ENCODE data around the gene HNF1B. TPM values are rescaled to one million over a fixed set of nuclear protein-coding genes. Genes with fewer than 3 reads are reported as not detected.

Gene HNF1B
- polyA plus RNA-seq, 3 donors from 2014 or later, result not detected

DNA sequence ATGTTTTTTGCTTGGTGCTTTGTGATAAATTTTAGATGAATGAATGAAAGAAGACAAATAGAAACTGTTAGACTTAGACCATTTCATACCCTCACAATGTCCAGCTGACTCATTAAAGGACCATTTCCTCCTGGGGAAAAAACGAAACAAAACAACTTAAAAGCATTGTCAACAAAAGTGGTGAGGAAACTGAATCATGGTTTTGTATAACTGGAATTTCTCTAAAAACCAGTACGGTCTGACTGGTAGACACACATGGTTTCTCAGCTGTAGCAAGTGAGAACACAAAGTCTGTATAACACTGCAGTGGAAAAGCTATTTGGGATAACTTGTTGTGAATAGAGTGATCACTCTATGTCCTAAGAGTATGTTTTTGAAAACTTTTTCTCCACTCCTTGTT lies 96.3 kb downstream of the HNF1B start:
- Mint-ChIP-seq H3K27ac (no peak overlapping the region), H3K9me3 (peaks cover 0 to 2% (median 0%) of the 10 kb centered on the region in 6 donors), H3K36me3 (no peaks in the 10 kb centered on the region), H3K4me3 (no peak overlapping the region), H3K4me1 (peaks cover 4 to 5% of the 10 kb centered on the region in 2 donors), H3K27me3 (ENCODE audit: low read depth in 3 of 3) (peaks cover 5 to 31% (median 17%) of the 10 kb centered on the region in 3 donors)
- DNase-seq, result no peak

GRCh38 chr17:37647856-37648255 lies 97.0 kb downstream of the HNF1B start:
- Mint-ChIP-seq H3K27me3 (ENCODE audit: low read depth in 3 of 3) (peaks cover 5 to 30% (median 17%) of the 10 kb centered on the region in 3 donors), H3K4me1 (peaks cover 11 to 12% of the 10 kb centered on the region in 2 donors), H3K9me3 (peaks cover 0 to 2% (median 0%) of the 10 kb centered on the region in 6 donors), H3K36me3 (no peaks in the 10 kb centered on the region), H3K4me3 (no peak overlapping the region), H3K27ac (no peak overlapping the region)
- DNase-seq, result no peak

DNA sequence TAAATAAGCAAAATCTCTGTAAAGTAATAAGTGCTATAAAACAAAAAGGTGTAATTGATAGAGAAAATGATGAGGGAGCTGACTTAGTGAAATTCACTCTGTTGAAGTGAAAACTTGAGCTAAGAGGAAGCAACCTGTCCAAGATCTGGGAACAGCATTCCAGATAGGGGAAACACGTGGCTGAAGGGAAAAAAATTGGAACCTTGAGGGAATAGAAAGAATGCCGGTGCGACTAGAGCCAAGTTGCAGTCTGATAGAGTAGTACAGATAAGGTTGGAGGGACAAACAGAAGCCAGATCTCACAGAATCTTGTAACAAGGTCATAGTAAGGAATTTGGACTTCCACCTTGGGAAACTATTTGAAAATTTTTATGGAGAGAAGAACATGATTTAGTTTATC lies 101.0 kb downstream of the HNF1B start:
- H3K4me1 Mint-ChIP-seq, result peaks cover 34 to 41% of the 10 kb centered on the region in 2 donors
- H3K36me3 Mint-ChIP-seq, result peaks cover 10 to 12% (median 11%) of the 10 kb centered on the region in 3 donors
- H3K27me3 Mint-ChIP-seq (ENCODE audit: low read depth in 3 of 3), result peaks cover 2 to 13% (median 12%) of the 10 kb centered on the region in 3 donors
- H3K9me3 Mint-ChIP-seq, result no peaks in the 10 kb centered on the region
- H3K27ac Mint-ChIP-seq, result peak overlapping the region in 5 of 6 donors; percentile 51 to 94 (median 93)
- H3K4me3 Mint-ChIP-seq, result peak overlapping the region; percentile 93 to 97 (median 96)
- DNase-seq, result no peak

- Mint-ChIP-seq H3K36me3 (peaks cover 10 to 14% (median 14%) of the 10 kb centered on the region in 3 donors), H3K27me3 (ENCODE audit: low read depth in 3 of 3) (peaks cover 0 to 13% (median 7%) of the 10 kb centered on the region in 3 donors), H3K9me3 (no peaks in the 10 kb centered on the region), H3K4me3 (peak within 1 kb of the TSS; percentile 93 to 97 (median 96)), H3K27ac (peak within 1 kb of the TSS; percentile 83 to 94 (median 93)), H3K4me1 (peaks cover 34 to 47% of the 10 kb centered on the region in 2 donors)
- peak; percentile 85 to 87 (median 86) for DNase-seq
These were observed 101.6 kb downstream of the HNF1B start, which contains the start of gene DDX52 for GRCh38 chr17:37643118-37643766. Gene DDX52, minus strand, starts transcription at chr17:37643446. Its CDS starts 26 bp downstream, at chr17:37643420.

DNA sequence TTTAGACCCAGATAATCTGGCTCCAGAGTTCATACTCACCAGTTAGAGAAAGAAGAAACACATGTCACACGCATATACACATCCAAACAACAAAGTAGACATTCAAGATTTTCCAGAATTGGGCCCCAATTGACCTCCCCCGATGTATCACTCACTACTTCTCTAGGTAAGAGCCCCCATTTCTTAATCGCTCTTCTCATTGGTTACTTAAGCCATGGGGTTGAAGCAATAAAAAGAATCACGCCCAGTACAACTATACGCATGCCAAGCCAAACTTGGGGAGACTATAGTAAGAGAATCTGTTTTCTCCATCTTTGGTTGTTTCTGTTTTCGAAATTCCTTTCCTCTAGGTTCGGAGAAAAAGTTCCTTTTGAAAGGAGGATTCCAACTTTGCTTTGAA lies 102.2 kb downstream of the HNF1B start:
- Mint-ChIP-seq H3K4me3 (peak overlapping the region; percentile 93 to 97 (median 96)), H3K4me1 (peaks cover 35 to 50% of the 10 kb centered on the region in 2 donors), H3K27ac (peak overlapping the region; percentile 83 to 94 (median 93)), H3K27me3 (ENCODE audit: low read depth in 3 of 3) (peaks cover 0 to 13% (median 5%) of the 10 kb centered on the region in 3 donors), H3K9me3 (no peaks in the 10 kb centered on the region), H3K36me3 (peaks cover 10 to 17% (median 16%) of the 10 kb centered on the region in 3 donors)
- no peak for DNase-seq

DNA sequence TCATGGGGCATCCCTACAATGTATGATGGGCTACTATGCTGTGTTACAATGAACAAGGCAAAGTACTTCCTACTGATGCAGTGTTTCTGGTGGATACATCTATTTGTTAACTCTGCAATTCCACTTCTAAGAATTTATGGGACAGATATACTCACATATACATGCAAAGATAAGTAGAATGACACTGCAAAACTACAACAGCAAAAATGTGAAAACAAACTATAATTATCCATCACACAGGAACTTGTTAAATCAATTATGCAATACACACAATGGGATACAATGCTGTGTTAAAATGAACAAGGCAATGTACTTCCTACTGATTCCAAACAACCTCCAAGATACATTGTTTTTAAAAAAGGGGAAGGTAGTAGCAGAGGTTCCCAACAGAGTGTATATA lies 104.8 kb downstream of the HNF1B start:
- Mint-ChIP-seq H3K4me1 (peaks cover 35 to 56% of the 10 kb centered on the region in 2 donors), H3K4me3 (no peak overlapping the region), H3K27ac (no peak overlapping the region)

DNA sequence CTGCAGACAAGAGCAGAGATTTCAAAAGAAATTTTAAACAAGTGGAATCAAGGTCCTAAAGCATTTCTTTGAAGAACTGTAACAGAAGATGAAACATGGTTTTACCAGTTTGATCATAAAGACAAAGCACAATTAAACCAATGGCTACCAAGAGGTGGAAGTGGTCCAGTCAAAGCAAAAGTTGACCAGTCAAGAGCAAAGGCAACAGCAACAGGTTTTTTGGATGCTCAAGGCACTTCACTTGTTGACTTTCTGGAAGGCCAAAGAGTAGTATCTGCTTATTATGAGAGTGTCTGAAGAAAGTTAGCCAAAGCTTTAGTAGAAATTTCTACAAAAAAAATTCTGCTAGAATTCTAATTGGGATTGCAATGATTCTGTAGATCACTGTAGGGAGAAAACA lies 106.9 kb downstream of the HNF1B start:
- Mint-ChIP-seq H3K9me3 (no peaks in the 10 kb centered on the region), H3K4me1 (peaks cover 25 to 46% of the 10 kb centered on the region in 2 donors), H3K36me3 (peaks cover 13 to 31% (median 27%) of the 10 kb centered on the region in 3 donors), H3K4me3 (no peak overlapping the region), H3K27me3 (ENCODE audit: low read depth in 3 of 3) (no peaks in the 10 kb centered on the region), H3K27ac (no peak overlapping the region)
- DNase-seq, result no peak

More for the DNA sequence above, 104.8 kb downstream of the HNF1B start:
- DNase-seq, result no peak
- Mint-ChIP-seq H3K9me3 (no peaks in the 10 kb centered on the region), H3K27me3 (ENCODE audit: low read depth in 3 of 3) (peaks cover 0 to 8% (median 3%) of the 10 kb centered on the region in 3 donors), H3K36me3 (peaks cover 13 to 27% (median 27%) of the 10 kb centered on the region in 3 donors)

Other genes starting within 250 kb of the HNF1B start
- 100 to 1,000 TPM in 1 of 3 donors, 10 to 100 TPM in 2; 32.8 to 118 (median 58.7) TPM for gene SYNRG, start 135.6 kb downstream of the HNF1B start, polyA plus RNA-seq
- gene DDX52, start 101.6 kb downstream of the HNF1B start, polyA plus RNA-seq, result 10 to 100 TPM in 1 of 3 donors, 1 to 10 TPM in 2; 7.9 to 19.3 (median 9.3) TPM
- not detected for gene TBC1D3K, start 179.4 kb upstream of the HNF1B start, polyA plus RNA-seq
- gene TBC1D3L, start 244.0 kb upstream of the HNF1B start, polyA plus RNA-seq, result 1 to 10 TPM in 1 of 3 donors, not detected in 2; 1.1 TPM

Data from immature natural killer cell (primary cell).